ENCODE results near the gene TBC1D12.

Gene TBC1D12

GRCh38 chr10:94409021-94409657 is 6.8 kb downstream of the TBC1D12 start:
- no peak for DNase-seq

- no peak for DNase-seq
These were observed 9.0 kb downstream of the TBC1D12 start for GRCh38 chr10:94411304-94411703.

- DNase-seq: no peak
These were observed 10.1 kb downstream of the TBC1D12 start for GRCh38 chr10:94412449-94412848.

GRCh38 chr10:94413361-94413760 is 11.0 kb downstream of the TBC1D12 start:
- no peak for DNase-seq

- DNase-seq: no peak
These were observed 14.6 kb downstream of the TBC1D12 start for GRCh38 chr10:94416896-94417295.

GRCh38 chr10:94417321-94417720 is 15.0 kb downstream of the TBC1D12 start:
- no peak for DNase-seq

- no peak for DNase-seq
These were observed 18.2 kb downstream of the TBC1D12 start for GRCh38 chr10:94420516-94420915.

GRCh38 chr10:94420998-94421528 is 18.7 kb downstream of the TBC1D12 start:
- DNase-seq: no peak

GRCh38 chr10:94423627-94424026 is 21.3 kb downstream of the TBC1D12 start:
- no peak for DNase-seq

- DNase-seq: no peak
These were observed 22.5 kb downstream of the TBC1D12 start for GRCh38 chr10:94424714-94425337.

- DNase-seq: no peak
These were observed 23.6 kb downstream of the TBC1D12 start for GRCh38 chr10:94425942-94426341.

GRCh38 chr10:94427166-94427565 is 24.8 kb downstream of the TBC1D12 start:
- DNase-seq: no peak

- no peak for DNase-seq
These were observed 26.7 kb downstream of the TBC1D12 start for GRCh38 chr10:94428766-94429707.

GRCh38 chr10:94430701-94431100 is 28.4 kb downstream of the TBC1D12 start:
- DNase-seq: no peak

GRCh38 chr10:94432443-94432842 is 30.1 kb downstream of the TBC1D12 start:
- no peak for DNase-seq

GRCh38 chr10:94439275-94439861 is 37.0 kb downstream of the TBC1D12 start:
- no peak for DNase-seq

- DNase-seq: no peak
These were observed 37.8 kb downstream of the TBC1D12 start for GRCh38 chr10:94440096-94440495.

- DNase-seq: no peak
These were observed 40.7 kb downstream of the TBC1D12 start for GRCh38 chr10:94443047-94443446.

- no peak for DNase-seq
These were observed 41.2 kb downstream of the TBC1D12 start for GRCh38 chr10:94443549-94443948.

- no peak for DNase-seq
These were observed 48.4 kb downstream of the TBC1D12 start for GRCh38 chr10:94450782-94451181.

- no peak for DNase-seq
These were observed 49.7 kb downstream of the TBC1D12 start for GRCh38 chr10:94451883-94452519.

- DNase-seq: no peak
These were observed 54.6 kb downstream of the TBC1D12 start for GRCh38 chr10:94456942-94457341.

- DNase-seq: no peak
These were observed 57.0 kb downstream of the TBC1D12 start for GRCh38 chr10:94459385-94459784.

Data from activated CD8-positive, alpha-beta memory T cell treated with anti-CD3 and anti-CD28 coated beads for 24 hours (primary cell).